Mesendoderm (in vitro differentiated cells): Measurements from ENCODE around the gene CORO6.
A peak's percentile ranks its signal among the peaks of the same experiment; 100 is the strongest.

Experiments
- DNase-seq: peaks from one replicate; pipeline ENCODE4 v3.0.0; 2013
- H2AK5ac ChIP-seq: 2 replicates; pipeline ENCODE4 v1.6.1; 2013; ENCODE audit warnings: low read length, inconsistent platforms
- H2BK120ac ChIP-seq: 2 replicates; pipeline ENCODE4 v1.6.1; 2013; ENCODE audit warnings: low read depth, mild to moderate bottlenecking, low read length, moderate library complexity, mixed read lengths
- H2BK15ac ChIP-seq: replicated peaks from 2 replicates; pipeline ENCODE4 v1.6.1; 2013; ENCODE audit warnings: low read depth, mild to moderate bottlenecking, moderate library complexity
- H2BK5ac ChIP-seq: 2 replicates; pipeline ENCODE4 v1.6.1; 2013; ENCODE audit warnings: low read length, inconsistent platforms
- H3K18ac ChIP-seq: 2 replicates; pipeline ENCODE4 v1.6.1; 2013; ENCODE audit warnings: mild to moderate bottlenecking, low read length, mixed read lengths
- H3K23ac ChIP-seq: one replicate; pipeline ENCODE4 v1.6.1; 2013; ENCODE audit warnings: low read length
- H3K27ac ChIP-seq: 2 replicates; pipeline ENCODE4 v1.5.1; 2013; ENCODE audit warnings: low read depth, mild to moderate bottlenecking, inconsistent platforms, low read length, moderate library complexity
- H3K27me3 ChIP-seq: 2 replicates; pipeline ENCODE4 v1.6.1; 2013; ENCODE audit warnings: low read length, control low read depth, mild to moderate bottlenecking, inconsistent platforms; ENCODE audit not compliant: insufficient read depth, poor library complexity
- H3K36me3 ChIP-seq: 2 replicates; pipeline ENCODE4 v1.6.1; 2013; ENCODE audit warnings: low read length, inconsistent platforms; ENCODE audit not compliant: control insufficient read depth, insufficient read depth
- H3K4ac ChIP-seq: one replicate; pipeline ENCODE4 v1.6.1; 2013; ENCODE audit warnings: low read depth, mild to moderate bottlenecking, low read length, moderate library complexity
- H3K4me1 ChIP-seq: 2 replicates; pipeline ENCODE4 v1.6.1; 2013; ENCODE audit warnings: low read depth, low read length, inconsistent platforms; ENCODE audit not compliant: control insufficient read depth
- H3K4me2 ChIP-seq: 2 replicates; pipeline ENCODE4 v1.6.1; 2013; ENCODE audit warnings: low read length
- H3K4me3 ChIP-seq: 2 replicates; pipeline ENCODE4 v1.5.1; 2013; ENCODE audit warnings: mild to moderate bottlenecking, low read length
- H3K56ac ChIP-seq: one replicate; pipeline ENCODE4 v1.6.1; 2013; ENCODE audit warnings: low read length
- H3K79me1 ChIP-seq: 2 replicates; pipeline ENCODE4 v1.6.1; 2013; ENCODE audit warnings: low read length, inconsistent platforms
- H3K79me2 ChIP-seq: 2 replicates; pipeline ENCODE4 v1.6.1; 2013; ENCODE audit warnings: mild to moderate bottlenecking, low read length; ENCODE audit not compliant: control insufficient read depth, insufficient read depth
- H3K9ac ChIP-seq: 2 replicates; pipeline ENCODE4 v1.6.1; 2013; ENCODE audit warnings: low read length, inconsistent platforms
- H4K5ac ChIP-seq: one replicate; pipeline ENCODE4 v1.6.1; 2013; ENCODE audit warnings: low read length
- H4K8ac ChIP-seq: one replicate; pipeline ENCODE4 v1.6.1; 2013; ENCODE audit warnings: low read depth, mild to moderate bottlenecking, control low read depth, low read length, moderate library complexity
- WGBS: extraction: QIAGEN DNeasy Blood & Tissue Kit; methylation state at CpG from one replicate; pipeline ENCODE4 v1.1.7; 2013; ENCODE audit warnings: low lambda C conversion rate, missing lambda C conversion rate; ENCODE audit not compliant: insufficient coverage; ENCODE audit errors: extremely low coverage; 5-methylcytosine and 5-hydroxymethylcytosine counted together

CORO6 gene

GRCh38 chr17:29623283-29623647 is 553 bp upstream of the CORO6 start:
- Histone ChIP-seq H3K4ac (no peak overlapping the region), H3K4me3 (peak overlapping the region; percentile 78), H2BK5ac (no peak overlapping the region), H3K79me1 (no peaks in the 10 kb centered on the region), H3K36me3 (no peaks in the 10 kb centered on the region), H3K4me1 (peaks cover 11% of the 10 kb centered on the region), H4K5ac (peak overlapping the region; percentile 21), H3K18ac (no peak overlapping the region), H3K27ac (no peak overlapping the region), H3K23ac (peak overlapping the region; percentile 74), H3K4me2 (peak overlapping the region; percentile 96), H3K56ac (peak overlapping the region; percentile 94), H2BK120ac (no peak overlapping the region), H3K79me2 (no peaks in the 10 kb centered on the region), H3K27me3 (no peaks in the 10 kb centered on the region), H4K8ac (no peak overlapping the region), H3K9ac (peak overlapping the region; percentile 96), H2BK15ac (no peak overlapping the region), H2AK5ac (no peak overlapping the region)
- DNase-seq, result no peak
- no CpG with 5 or more reads among the region's 4 CpGs for WGBS

DNA sequence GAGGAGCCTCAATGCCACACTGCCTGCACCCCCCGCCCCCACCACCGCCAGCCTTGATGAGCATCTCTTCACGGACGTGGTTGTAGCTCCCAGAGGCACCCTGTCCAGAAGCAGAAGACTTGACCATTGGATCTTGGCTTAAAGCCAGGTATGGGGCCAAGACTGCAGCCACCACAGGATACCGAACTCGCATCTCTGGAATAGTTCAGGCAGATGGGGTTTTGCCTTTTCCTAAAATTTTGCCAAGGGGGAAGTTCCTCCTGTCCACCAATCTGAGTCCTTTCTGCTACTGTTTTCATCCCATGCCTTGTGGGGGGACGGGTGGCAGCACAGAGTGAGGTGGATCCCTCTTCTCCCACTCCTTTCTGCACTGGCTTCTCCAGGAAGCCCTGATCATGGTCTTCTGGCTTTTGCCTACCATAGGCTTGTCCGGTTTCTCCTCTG is 939 bp downstream of the CORO6 start:
- no peaks in the 10 kb centered on the region for H3K79me1 ChIP-seq
- H3K4me3 ChIP-seq, result no peak overlapping the region
- no peak overlapping the region for H2BK15ac ChIP-seq
- H2AK5ac ChIP-seq, result no peak overlapping the region
- peaks cover under 1% of the 10 kb centered on the region for H3K27me3 ChIP-seq
- no peak overlapping the region for H3K27ac ChIP-seq
- H4K8ac ChIP-seq, result no peak overlapping the region
- H3K36me3 ChIP-seq, result no peaks in the 10 kb centered on the region
- no peak overlapping the region for H2BK120ac ChIP-seq
- no peak overlapping the region for H3K18ac ChIP-seq
- no peak overlapping the region for H3K23ac ChIP-seq
- no CpG with 5 or more reads among the region's 8 CpGs for WGBS
- H3K9ac ChIP-seq, result no peak overlapping the region
- no peak for DNase-seq
- H4K5ac ChIP-seq, result no peak overlapping the region
- H3K4ac ChIP-seq, result no peak overlapping the region
- no peaks in the 10 kb centered on the region for H3K79me2 ChIP-seq
- peaks cover 11% of the 10 kb centered on the region for H3K4me1 ChIP-seq
- no peak overlapping the region for H2BK5ac ChIP-seq
- H3K4me2 ChIP-seq, result no peak overlapping the region
- H3K56ac ChIP-seq, result no peak overlapping the region

DNA sequence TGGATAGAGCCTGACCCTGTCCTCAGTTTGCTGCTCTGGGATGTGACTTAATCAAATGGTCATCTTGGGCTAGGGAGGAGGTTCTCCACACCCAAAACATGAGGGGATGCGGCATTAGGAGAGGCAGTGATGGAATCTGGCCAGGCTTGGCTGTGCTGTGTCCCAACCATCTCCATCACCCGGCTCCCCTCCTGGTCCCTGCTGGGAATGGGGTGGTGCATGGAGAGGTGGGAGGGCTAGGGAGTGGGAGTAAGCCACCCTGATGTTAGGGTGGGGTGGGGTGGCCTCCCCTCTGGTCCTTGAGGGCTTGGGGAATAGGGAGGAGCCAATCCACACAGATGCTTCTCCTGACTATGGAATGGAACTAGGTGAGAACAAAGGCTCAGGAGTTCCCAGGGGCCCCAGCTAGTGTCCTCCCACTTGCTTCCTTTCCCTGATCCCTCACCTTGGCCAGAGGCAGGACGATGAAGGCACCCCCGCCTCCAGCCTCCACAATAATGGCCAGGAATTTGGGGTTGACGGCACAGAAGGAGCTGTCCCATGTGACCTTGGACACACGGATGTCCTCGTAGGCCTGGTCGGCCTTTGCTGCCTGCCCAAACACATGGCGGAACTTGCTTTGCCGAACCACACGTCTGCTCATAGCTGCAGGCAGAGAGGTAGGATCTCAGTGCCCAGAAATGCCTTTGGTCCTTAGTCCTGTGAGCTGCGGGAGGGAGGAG is 1.8 kb downstream of the CORO6 start:
- Histone ChIP-seq H3K4me3 (no peak overlapping the region), H4K8ac (no peak overlapping the region), H3K9ac (no peak overlapping the region), H3K79me1 (no peaks in the 10 kb centered on the region), H2BK5ac (no peak overlapping the region), H3K27me3 (peaks cover 8% of the 10 kb centered on the region), H3K36me3 (no peaks in the 10 kb centered on the region), H3K4me1 (peaks cover 11% of the 10 kb centered on the region), H2AK5ac (no peak overlapping the region), H3K18ac (no peak overlapping the region), H3K4ac (no peak overlapping the region), H3K27ac (no peak overlapping the region), H2BK15ac (no peak overlapping the region), H3K23ac (no peak overlapping the region), H3K56ac (no peak overlapping the region), H3K4me2 (no peak overlapping the region), H2BK120ac (no peak overlapping the region), H3K79me2 (no peaks in the 10 kb centered on the region), H4K5ac (no peak overlapping the region)
- DNase-seq, result no peak
- no CpG with 5 or more reads among the region's 12 CpGs for WGBS

GRCh38 chr17:29620271-29620670 is 2.4 kb downstream of the CORO6 start:
- Histone ChIP-seq H4K8ac (no peak overlapping the region), H3K36me3 (no peaks in the 10 kb centered on the region), H2BK120ac (no peak overlapping the region), H3K4me1 (peaks cover 10% of the 10 kb centered on the region), H3K79me1 (no peaks in the 10 kb centered on the region), H2BK15ac (no peak overlapping the region), H3K79me2 (no peaks in the 10 kb centered on the region), H4K5ac (no peak overlapping the region), H3K27ac (no peak overlapping the region), H2AK5ac (no peak overlapping the region), H3K27me3 (peaks cover 8% of the 10 kb centered on the region), H2BK5ac (no peak overlapping the region), H3K56ac (no peak overlapping the region), H3K18ac (no peak overlapping the region), H3K4ac (no peak overlapping the region), H3K4me3 (no peak overlapping the region), H3K23ac (no peak overlapping the region), H3K4me2 (no peak overlapping the region), H3K9ac (no peak overlapping the region)
- no CpG with 5 or more reads among the region's 4 CpGs for WGBS
- peak; percentile 72 for DNase-seq

DNA sequence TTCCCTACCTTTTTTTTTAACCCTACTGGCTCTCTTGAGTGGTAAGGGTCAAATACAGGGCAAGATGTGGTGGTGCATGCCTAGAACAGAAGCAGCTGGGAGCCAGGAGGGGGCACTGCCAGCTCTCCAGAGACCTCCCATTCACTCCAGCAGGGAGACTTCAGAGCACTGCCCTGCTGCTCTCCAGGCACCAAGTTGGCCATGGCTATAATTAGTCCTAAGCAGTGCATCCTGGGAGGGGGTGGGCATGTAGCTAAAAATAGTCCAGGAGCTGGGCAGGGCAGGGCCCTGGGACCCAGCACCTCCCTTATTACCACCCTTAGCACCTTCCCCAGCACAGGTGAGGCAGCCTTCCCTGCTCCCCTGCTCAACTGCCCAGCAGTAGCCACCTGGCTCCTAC is 3.5 kb downstream of the CORO6 start:
- no peak overlapping the region for H3K4ac ChIP-seq
- no peaks in the 10 kb centered on the region for H3K36me3 ChIP-seq
- H3K27ac ChIP-seq, result no peak overlapping the region
- no peak overlapping the region for H2BK5ac ChIP-seq
- no peak overlapping the region for H3K9ac ChIP-seq
- no peak overlapping the region for H3K18ac ChIP-seq
- no peak overlapping the region for H2BK15ac ChIP-seq
- no peak overlapping the region for H3K4me2 ChIP-seq
- H3K79me1 ChIP-seq, result no peaks in the 10 kb centered on the region
- H3K79me2 ChIP-seq, result no peaks in the 10 kb centered on the region
- no peak overlapping the region for H2AK5ac ChIP-seq
- peaks cover 9% of the 10 kb centered on the region for H3K4me1 ChIP-seq
- H3K27me3 ChIP-seq, result peaks cover 8% of the 10 kb centered on the region
- H2BK120ac ChIP-seq, result no peak overlapping the region
- H3K4me3 ChIP-seq, result no peak overlapping the region
- H4K5ac ChIP-seq, result no peak overlapping the region
- no peak overlapping the region for H4K8ac ChIP-seq
- peak; percentile 73 for DNase-seq
- no peak overlapping the region for H3K23ac ChIP-seq
- H3K56ac ChIP-seq, result no peak overlapping the region
